ENCODE results near the gene TRIO. TPM values are rescaled to one million over a fixed set of nuclear protein-coding genes. Genes with fewer than 3 reads are reported as not detected.

The TRIO gene
- total RNA-seq, 2 donors from 2014 or later = 62.0 to 137 TPM

- Histone ChIP-seq H3K27me3 (no peaks in the 10 kb centered on the region), H3K9me3 (no peaks in the 10 kb centered on the region), H3K4me3 (no peak overlapping the region), H3K36me3 (replicated peaks in 1 of 2; ENCODE audit: insufficient read depth in 1 of 2, low read depth in 2 of 2) (peaks cover 0 to 4% of the 10 kb centered on the region in 2 donors), H3K4me1 (no peaks in the 10 kb centered on the region), H3K27ac (no peak overlapping the region)
- 88 to 90% methylated on average over 10 to 20 of the region's 21 CpGs for WGBS, 2 donors
- TF ChIP-seq POLR2A (IDR thresholded peaks at IDR 0.05) = no peak
- no peak for TF ChIP-seq CTCF (IDR thresholded peaks at IDR 0.05)
- DNase-seq (no peak), ATAC-seq (no peak)
- intact Hi-C loops (cut with DNase I) = no loop called here
Measured at GRCh38 chr5:14507156-14507941, 364.2 kb downstream of the TRIO start.

- TF ChIP-seq POLR2A (IDR thresholded peaks at IDR 0.05) = no peak
- no peak for TF ChIP-seq CTCF (IDR thresholded peaks at IDR 0.05)
- no peaks in the 10 kb centered on the region for H3K27me3 ChIP-seq
- no peak overlapping the region for H3K27ac ChIP-seq
- H3K4me3 ChIP-seq = no peak overlapping the region
- no peak for ATAC-seq
- intact Hi-C loops (cut with DNase I) = no loop called here
- WGBS, 2 donors = 89 to 93% methylated on average over 20 of the region's 20 CpGs
- H3K4me1 ChIP-seq = no peaks in the 10 kb centered on the region
- no peak for DNase-seq
- peaks cover 0 to 2% of the 10 kb centered on the region in 2 donors for H3K36me3 ChIP-seq (replicated peaks in 1 of 2; ENCODE audit: insufficient read depth in 1 of 2, low read depth in 2 of 2)
- H3K9me3 ChIP-seq = no peaks in the 10 kb centered on the region
Measured at GRCh38 chr5:14508046-14508445, 364.9 kb downstream of the TRIO start.

- peaks cover 0 to under 1% of the 10 kb centered on the region in 2 donors for H3K36me3 ChIP-seq (replicated peaks in 1 of 2; ENCODE audit: insufficient read depth in 1 of 2, low read depth in 2 of 2)
- DNase-seq (no peak), ATAC-seq (no peak)
- H3K4me3 ChIP-seq = no peak overlapping the region
- H3K27ac ChIP-seq = no peak overlapping the region
- WGBS, 2 donors = 70 to 77% methylated on average over 11 of the region's 11 CpGs
- no peaks in the 10 kb centered on the region for H3K9me3 ChIP-seq
- H3K4me1 ChIP-seq = no peaks in the 10 kb centered on the region
- no peaks in the 10 kb centered on the region for H3K27me3 ChIP-seq
- intact Hi-C loops (cut with DNase I) = no loop called here
- TF ChIP-seq POLR2A (IDR thresholded peaks at IDR 0.05) (no peak), CTCF (IDR thresholded peaks at IDR 0.05) (no peak)
Measured at GRCh38 chr5:14509556-14509955, 366.4 kb downstream of the TRIO start.

GRCh38 chr5:14510156-14510734 is 367.1 kb downstream of the TRIO start:
- Histone ChIP-seq H3K36me3 (replicated peaks in 1 of 2; ENCODE audit: insufficient read depth in 1 of 2, low read depth in 2 of 2) (no peaks in the 10 kb centered on the region), H3K9me3 (no peaks in the 10 kb centered on the region), H3K27ac (no peak overlapping the region), H3K4me1 (no peaks in the 10 kb centered on the region), H3K27me3 (no peaks in the 10 kb centered on the region), H3K4me3 (no peak overlapping the region)
- ATAC-seq (no peak), DNase-seq (peak in 1 of 4 donors; percentile 18)
- 84 to 90% methylated on average over 11 of the region's 11 CpGs for WGBS, 2 donors
- no peak for TF ChIP-seq POLR2A (IDR thresholded peaks at IDR 0.05)
- intact Hi-C loops (cut with DNase I) = no loop called here

GRCh38 chr5:14510880-14511279 is 367.7 kb downstream of the TRIO start:
- TF ChIP-seq CTCF (IDR thresholded peaks at IDR 0.05) (no peak), POLR2A (IDR thresholded peaks at IDR 0.05) (no peak)
- Histone ChIP-seq H3K27ac (no peak overlapping the region), H3K9me3 (no peaks in the 10 kb centered on the region), H3K4me1 (no peaks in the 10 kb centered on the region), H3K27me3 (no peaks in the 10 kb centered on the region), H3K4me3 (no peak overlapping the region), H3K36me3 (replicated peaks in 1 of 2; ENCODE audit: insufficient read depth in 1 of 2, low read depth in 2 of 2) (no peaks in the 10 kb centered on the region)
- 77 to 90% methylated on average over 6 of the region's 6 CpGs for WGBS, 2 donors
- intact Hi-C loops (cut with DNase I) = no loop called here
- DNase-seq (no peak), ATAC-seq (no peak)
